Stimulated activated CD8-positive, alpha-beta memory T cell treated with anti-CD3 and anti-CD28 coated beads, Interleukin-2, amount 100 ng/mL, for 48 hours (primary cell): ENCODE data around the gene RGS14.
"Not testable (repeated sequence)": the region's sequence is repeated elsewhere in the genome, so short reads cannot be mapped to it uniquely, and the experiment has no call there.

Experiments
- DNase-seq, 2 donors: peaks; one replicate each; pipeline ENCODE4 v3.0.0-alpha.2; 2020; ENCODE audit warnings: low read depth in 2 of 2

The RGS14 gene

DNA sequence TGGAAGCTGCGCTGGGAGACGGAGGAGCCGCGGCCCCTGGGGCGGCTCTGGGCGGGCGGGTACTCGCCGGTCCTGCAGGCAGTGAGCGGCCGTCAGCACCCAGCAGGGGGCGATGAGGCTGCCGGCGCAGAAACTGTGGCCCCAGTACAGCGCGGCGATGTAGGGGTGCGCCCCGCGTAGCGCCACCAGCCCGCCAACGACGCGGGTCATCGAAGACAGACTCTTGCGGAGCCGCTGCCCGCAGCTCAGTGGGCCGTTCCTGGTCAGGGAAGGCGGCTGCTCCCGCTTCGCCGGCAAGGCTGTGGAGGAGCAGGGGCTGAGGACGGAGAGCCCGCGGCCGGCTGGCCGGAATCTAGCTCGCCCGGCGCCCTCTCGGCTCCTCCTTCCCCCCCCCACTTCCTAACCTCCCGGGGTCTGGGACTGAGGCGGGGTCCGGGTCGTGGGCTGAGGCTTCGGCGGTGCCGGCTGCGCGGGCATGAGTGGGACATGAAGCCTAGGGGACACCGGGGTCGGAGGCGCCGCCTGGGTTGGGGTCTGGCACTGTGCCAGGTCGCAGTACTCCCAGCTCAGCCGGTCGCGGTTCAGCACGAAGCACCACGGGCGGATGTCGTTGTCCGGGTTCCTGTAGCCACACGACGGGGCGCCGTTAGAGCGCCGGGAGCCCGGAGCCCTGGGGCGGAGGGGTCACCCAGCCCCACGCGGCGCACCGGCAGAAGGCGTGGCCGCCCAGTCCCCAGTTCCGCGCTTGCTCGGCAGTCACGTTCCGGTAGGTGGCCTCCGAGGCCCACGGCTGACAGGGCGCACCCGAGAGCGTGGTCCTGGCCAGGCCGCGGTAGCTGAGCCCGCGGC, 46.3 kb downstream of the RGS14 start:
- peak; percentile 77 to 79 for DNase-seq

DNA sequence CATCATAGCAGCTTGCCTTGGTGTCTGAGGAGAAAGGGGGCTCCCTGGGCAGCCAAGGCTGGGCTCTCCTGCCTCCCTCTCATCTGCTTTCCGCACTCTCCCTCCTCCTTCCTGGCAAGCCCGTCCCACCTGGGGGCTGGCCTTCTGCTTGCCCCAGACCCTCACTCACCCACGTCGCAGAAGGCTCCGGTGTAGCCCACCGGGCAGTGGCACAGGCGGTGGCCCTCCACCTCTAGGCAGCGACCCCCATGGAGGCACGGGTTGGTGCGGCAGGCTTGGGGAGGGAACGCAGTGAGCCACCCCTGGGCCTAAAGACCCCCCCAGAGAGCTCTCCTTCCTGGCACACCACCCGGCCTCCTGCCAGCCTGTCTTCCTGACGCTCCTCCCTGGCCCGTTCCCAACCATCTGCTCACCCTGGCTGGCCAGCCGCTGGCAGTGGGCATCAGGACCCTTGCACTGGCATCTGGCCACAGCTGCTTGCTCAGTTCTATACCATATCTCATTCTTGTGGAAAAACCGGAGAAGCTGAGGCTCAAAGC, 47.0 kb downstream of the RGS14 start:
- no peak for DNase-seq

DNA sequence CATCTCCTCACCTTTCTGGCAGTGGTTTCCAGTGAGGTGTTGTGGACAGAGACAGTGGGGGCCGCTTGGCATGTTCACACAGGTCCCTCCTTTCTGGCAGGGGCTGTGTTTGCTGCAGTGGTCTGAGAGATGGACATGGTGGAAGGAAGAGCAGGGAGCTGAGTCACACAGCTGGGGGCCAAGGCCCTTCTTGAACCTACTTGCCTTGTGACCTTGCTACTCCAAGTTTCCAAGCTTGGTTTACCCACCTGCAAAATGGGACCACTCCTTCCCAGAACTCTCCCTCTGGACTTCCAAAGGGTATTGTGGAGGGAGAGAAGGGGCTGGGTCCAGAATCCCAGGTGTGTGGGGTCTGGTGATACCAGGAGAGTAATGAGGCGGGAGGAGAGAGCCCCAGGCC, 47.6 kb downstream of the RGS14 start:
- DNase-seq = no peak

DNA sequence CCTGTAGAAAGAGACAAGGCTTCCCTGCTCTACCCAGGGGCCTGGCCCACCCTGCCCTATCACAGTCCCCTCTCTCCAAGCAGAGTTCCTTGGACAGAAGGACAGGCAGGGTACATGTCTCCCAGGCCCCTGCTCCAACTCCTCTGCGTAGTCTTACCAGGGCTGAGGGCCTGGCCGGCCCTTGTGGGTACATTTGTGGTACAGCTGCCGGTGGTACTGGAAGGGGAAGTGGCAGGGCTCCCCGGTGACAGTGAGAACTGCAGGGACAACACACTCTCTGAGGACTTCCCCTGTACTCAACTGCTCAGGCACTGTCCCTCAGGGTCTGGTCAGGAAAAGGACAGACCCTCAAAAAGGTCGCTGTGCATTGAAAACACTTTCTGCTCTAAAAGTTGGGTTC, 48.1 kb downstream of the RGS14 start:
- no peak for DNase-seq

DNA sequence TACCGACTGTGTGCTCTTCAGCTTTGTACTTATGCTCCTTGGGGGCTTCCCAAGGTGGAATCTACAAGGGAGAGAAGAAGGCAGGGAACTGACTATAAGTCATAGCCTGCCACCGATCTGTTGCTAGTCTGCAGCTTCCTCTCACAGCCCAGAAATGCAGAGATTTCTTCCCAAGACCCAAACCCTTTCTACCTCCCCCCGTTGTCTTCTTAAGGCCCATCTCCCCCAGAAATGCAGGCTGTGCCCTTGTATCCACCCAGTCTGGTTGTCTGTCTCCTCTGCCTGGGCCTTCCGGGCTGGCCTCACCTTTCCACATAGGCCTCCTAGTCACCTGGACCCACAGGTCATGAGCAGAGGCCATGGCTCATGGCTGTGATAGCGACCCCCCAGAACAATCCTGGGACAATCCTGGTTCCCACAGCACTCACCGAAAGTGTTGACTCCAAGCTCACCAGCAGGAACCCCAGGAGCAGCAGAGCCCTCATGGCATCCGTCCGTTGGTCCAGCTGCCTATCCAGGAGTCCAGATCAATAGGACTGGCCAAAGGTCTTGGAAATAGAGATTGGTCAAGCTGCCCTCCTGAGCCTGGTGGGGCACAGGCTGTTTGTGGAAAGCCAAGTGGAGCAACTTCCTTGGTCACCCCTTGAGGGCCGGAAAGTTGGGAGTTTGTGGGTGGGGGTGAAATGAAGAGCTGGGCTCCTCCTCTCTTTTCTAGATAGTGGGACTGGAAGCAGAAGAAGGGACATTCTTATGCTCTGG, 51.5 kb downstream of the RGS14 start, which contains the start of gene F12:
Gene F12, minus strand, starts transcription at position 522 of the 759 bp plus-strand sequence. Its CDS starts 37 bp downstream, at position 485.
- DNase-seq = no peak

DNA sequence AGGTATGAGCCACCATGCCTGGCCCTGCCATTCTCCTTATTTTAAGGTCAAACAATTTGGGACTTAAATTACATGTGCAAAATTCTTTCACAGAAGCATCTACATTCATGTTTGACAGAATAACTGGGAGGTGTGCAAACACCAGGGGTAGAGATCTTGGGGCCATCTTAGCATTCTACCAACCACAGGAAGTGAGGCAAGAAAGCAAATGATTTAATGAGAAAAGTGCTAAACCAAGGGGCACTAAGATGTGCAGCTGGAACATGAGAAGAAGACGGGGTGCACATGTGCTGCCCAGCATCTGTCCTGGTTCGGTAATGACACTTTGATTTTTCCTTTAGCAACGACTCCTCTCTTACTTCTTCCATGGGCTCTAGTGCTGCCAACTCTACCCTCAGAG, 52.9 kb downstream of the RGS14 start:
- DNase-seq = no peak

DNA sequence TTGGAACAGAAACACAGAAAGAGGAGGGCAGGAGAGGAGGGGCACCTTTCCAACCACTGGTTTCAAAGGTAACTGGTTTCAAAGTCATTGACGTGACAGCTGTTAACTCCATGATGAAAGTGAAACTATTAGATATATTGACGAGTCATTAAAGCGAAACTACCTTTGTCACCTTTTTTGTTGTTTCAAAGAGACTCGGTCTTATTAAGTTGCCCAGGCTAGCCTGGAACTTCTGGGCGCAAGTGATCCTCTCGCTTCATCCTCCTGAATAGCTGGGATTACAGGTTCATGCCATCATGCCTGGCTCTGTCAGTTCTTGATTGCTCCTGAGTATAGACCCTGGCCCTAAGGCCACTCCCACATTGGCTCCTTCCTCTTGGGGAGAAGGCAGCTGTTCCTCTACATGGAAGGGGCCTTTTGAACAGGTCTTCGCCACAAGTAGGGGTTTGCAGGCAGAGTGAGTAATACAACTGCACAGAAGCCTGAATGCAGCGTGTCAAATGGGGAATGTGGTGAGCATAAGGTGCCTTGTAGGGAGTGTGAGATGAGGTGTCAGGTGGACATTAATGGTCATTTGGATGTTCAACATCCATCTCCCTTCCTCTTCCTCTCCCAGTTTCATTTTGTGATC, 55.0 kb downstream of the RGS14 start:
- DNase-seq = no peak

DNA sequence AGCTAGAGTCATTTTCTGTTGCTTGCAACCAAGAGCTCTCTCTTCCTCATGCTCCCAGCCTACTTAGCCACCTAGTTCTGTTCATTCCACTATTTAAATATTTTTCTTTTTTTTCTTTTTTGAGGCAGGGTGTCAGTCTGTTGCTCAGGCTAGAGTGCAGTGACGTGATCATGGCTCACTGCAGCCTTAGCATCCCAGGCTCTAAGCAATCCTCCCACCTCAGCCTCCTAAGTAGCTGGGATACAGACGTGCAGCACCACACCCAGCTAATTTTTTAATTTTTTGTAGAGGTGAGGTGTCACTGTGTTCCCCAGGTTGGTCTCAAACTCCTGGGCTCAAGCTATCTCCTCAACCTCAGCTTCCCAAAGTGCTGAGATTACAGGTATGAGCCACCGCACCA, 56.8 kb downstream of the RGS14 start:
- DNase-seq = no peak

DNA sequence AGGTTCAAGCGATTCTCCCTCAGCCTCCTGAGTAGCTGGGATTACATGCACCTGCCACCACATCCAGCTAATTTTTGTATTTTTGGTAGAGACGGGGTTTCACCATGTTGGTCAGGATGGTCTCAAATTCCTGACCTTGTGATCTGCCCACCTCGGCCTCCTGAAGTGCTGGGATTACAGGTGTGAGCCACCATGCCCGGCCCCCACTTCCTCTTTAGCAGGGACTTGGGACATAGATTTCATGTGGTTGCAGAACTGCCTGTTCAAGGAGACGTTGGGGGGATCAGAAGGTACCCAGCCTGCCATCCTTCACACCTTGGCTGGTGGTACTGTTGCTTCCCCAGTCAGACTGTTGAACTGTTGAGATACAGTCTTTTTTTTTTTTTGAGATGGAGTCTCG, 59.4 kb downstream of the RGS14 start:
- not testable (repeated sequence) for DNase-seq

DNA sequence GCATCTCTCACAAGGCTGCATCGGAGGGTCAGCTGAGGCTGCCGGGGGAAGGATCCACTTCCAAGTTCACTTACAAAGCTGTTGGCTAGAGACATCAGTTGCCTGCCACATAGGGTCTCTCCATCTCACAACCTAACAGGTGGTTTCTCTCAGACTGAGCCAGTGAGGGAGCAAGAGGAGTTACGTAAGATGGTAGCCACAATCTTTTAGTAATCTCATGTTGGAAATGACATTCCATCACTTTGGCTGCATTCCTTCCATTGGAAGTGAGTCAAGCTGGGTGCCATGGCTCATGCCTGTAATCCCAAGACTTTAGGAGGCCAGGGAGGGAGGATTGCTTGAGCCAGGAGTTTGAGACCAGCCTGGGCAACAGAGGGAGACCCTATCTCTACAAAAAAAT, 61.3 kb downstream of the RGS14 start:
- no peak for DNase-seq

DNA sequence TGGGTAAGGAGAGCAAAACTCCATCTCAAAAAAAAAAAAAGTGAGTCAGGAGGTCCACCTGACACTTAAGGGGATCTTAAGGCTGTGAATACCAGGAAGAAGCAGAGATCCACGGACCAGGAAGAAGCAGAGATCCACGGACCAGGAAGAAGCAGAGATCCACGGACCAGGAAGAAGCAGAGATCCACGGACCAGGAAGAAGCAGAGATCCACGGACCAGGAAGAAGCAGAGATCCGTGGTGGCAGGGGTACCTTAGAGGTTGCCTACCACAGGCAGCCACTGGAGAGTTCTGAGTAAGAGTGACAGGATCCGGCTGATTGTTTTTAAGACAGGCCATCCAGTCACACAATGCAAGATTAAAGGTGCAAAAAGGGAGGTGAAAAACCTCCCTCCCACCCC, 62.7 kb downstream of the RGS14 start:
- not testable (repeated sequence) for DNase-seq

DNA sequence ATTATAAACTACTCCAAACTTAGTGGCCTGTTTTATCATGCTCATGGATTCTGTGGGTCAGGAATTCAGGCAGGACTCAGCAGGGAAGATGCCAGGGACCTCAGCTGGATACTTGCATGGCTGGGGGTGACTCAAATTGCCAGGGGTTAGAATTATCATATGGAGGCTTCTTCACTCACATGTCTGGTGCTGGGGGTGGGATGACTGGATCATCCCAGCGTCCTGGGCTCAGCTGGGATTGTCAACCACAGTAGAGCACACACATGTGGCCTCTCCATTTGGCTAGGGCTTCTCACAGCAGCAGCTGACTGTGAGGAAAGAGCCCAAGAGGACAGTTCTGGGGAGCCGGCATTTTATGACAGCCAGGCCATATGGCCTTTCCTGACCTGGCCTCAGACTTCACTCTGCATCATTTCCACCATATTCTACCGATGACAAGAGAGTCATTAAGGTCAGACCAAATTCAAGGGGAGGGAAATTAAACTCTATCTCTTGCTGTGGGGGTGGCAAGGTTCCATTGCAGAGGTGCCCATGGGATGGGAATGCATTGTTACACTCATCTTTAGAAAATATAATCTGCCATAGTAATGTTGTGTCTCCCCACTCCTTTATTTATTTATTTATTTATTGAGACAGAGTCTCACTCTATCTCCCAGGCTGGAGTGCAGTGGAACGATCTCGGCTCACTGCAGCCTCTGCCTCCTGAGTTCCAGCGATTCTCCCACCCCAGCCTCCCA, 63.5 kb downstream of the RGS14 start:
- no peak for DNase-seq
